ENCODE measurements around the gene ZBTB40.

The ZBTB40 gene

GRCh38 chr1:22535399-22535798, 83.7 kb downstream of the ZBTB40 start:
- no peak for DNase-seq

GRCh38 chr1:22536506-22536905, 84.9 kb downstream of the ZBTB40 start:
- DNase-seq = no peak

GRCh38 chr1:22537441-22538139, 85.9 kb downstream of the ZBTB40 start:
- DNase-seq = no peak

GRCh38 chr1:22539510-22540118, 88.0 kb downstream of the ZBTB40 start:
- no peak for DNase-seq

- DNase-seq = no peak
Measured at GRCh38 chr1:22540337-22540736, 88.7 kb downstream of the ZBTB40 start.

GRCh38 chr1:22542886-22543285, 91.2 kb downstream of the ZBTB40 start:
- no peak for DNase-seq

- no peak for DNase-seq
Measured at GRCh38 chr1:22543679-22544078, 92.0 kb downstream of the ZBTB40 start.

- DNase-seq = no peak
Measured at GRCh38 chr1:22544606-22545005, 93.0 kb downstream of the ZBTB40 start.

- DNase-seq = no peak
Measured at GRCh38 chr1:22545141-22545540, 93.5 kb downstream of the ZBTB40 start.

GRCh38 chr1:22547186-22547817, 95.7 kb downstream of the ZBTB40 start:
- no peak for DNase-seq

- DNase-seq = no peak
Measured at GRCh38 chr1:22547818-22548462, 96.3 kb downstream of the ZBTB40 start.

GRCh38 chr1:22550021-22550420, 98.4 kb downstream of the ZBTB40 start:
- DNase-seq = no peak

GRCh38 chr1:22551591-22551990, 99.9 kb downstream of the ZBTB40 start:
- DNase-seq = no peak

- no peak for DNase-seq
Measured at GRCh38 chr1:22552021-22552420, 100.4 kb downstream of the ZBTB40 start.

GRCh38 chr1:22553104-22553880, 101.6 kb downstream of the ZBTB40 start:
- DNase-seq = no peak

- DNase-seq = no peak
Measured at GRCh38 chr1:22553991-22554522, 102.4 kb downstream of the ZBTB40 start.

GRCh38 chr1:22555371-22555656, 103.7 kb downstream of the ZBTB40 start:
- DNase-seq = no peak

GRCh38 chr1:22556391-22557104, 104.9 kb downstream of the ZBTB40 start:
- DNase-seq = no peak

GRCh38 chr1:22557341-22557950, 105.8 kb downstream of the ZBTB40 start:
- no peak for DNase-seq

GRCh38 chr1:22562584-22563583, 111.2 kb downstream of the ZBTB40 start, which contains the start of gene EPHA8:
EPHA8 (plus strand) TSS chr1:22563489; CDS start chr1:22563636, 147 bp downstream.
- DNase-seq = no peak

All from NCI-H510A (cell line).